Melanocyte of skin (primary cell): Measurements from ENCODE around the gene VAMP4. TPM values are rescaled to one million over a fixed set of nuclear protein-coding genes. Genes with fewer than 3 reads are reported as not detected.

Source experiments
- small RNA-seq, 2 donors: library from RNA; depleted of rRNA; stranded (forward); fragments of <200 nt; gene quantifications; one replicate each; pipeline ENCODE3, GENCODE V24; 2012
- total RNA-seq, 2 donors: library from RNA; depleted of rRNA; stranded (reverse); fragments of >200 nt; gene quantifications; 2 replicates each; pipeline ENCODE4 v1.2.3, GENCODE V29; 2012

VAMP4 gene, protein sequence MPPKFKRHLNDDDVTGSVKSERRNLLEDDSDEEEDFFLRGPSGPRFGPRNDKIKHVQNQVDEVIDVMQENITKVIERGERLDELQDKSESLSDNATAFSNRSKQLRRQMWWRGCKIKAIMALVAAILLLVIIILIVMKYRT
- total RNA-seq: 1 to 10 TPM; 8.3 to 9.3 TPM

DNA sequence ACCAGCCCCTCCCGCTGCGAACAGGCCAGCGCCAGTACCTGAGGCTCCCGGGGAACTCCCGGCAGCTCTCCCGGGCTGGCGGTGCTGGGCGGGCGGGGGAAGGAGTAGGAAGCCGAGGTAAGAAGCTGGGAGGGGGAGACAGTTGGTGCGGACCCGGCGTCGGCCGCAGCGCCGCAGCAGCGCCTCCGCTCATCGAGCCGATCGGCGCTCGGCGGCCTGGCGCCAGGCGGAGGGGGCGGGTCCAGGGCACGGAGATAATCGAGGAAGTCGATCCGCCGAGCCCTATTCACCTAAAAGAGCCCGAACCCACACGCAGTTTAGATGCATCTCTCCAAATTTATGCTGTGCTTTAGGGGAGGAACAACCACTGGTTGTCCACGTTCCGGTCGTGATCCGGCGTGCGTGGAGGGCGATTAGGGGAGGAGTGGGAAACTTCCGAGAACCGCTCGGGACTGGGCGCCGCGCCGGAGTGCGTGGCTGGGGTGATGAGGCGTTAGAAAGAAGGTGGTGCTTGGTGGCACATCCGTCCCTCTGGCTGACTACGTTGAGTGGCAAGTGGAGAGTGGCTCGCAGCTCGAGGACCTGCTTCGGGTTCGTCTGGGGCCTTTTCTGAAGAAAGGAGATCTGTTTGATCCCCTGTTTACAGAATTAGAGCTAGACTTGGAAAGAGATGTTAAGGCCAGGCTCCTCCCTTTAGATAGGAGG is at the start of gene VAMP4:
TSS of gene VAMP4 (minus strand) at position 194 of the 705 bp plus-strand sequence. CDS start 3,651 bp downstream, outside the sequence.

DNA sequence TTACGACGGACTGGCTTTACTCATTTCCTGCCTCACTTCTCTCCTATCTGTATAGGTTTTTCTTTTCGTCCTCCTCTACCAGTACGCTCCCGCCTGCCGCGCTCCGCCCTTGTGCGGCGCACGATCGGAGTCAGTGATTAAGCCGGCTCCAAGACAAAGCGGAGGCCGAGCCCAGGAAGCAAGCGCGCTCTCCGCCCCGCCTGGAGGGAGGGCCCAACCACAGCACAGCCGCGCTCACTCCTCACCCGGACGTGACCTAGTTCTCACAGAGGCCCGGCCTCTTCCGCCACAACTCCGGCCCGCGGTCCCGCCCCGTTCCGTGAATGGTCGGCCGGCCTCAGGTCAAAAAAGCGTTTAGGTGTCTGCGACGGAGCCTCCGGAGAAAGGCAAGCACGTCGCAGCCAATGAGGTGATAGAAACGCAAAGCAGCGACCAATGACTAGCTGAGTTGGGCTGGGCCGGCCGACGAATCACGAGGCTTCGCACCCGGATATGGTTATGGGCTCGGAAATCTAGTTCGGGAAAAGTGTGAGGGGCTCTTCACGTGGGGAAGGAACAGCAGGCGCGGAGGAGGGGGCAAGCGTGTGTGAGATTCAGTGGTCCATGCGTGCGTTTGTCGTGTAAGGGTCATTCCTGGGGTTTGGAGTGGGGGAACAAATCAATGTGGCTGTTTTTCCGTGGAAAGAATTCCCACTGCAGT is 39.5 kb upstream of the VAMP4 start, which contains the start of gene METTL13:
TSS of gene METTL13 (plus strand) at position 485 of the 700 bp plus-strand sequence. CDS start 308 bp downstream, outside the sequence.

DNA sequence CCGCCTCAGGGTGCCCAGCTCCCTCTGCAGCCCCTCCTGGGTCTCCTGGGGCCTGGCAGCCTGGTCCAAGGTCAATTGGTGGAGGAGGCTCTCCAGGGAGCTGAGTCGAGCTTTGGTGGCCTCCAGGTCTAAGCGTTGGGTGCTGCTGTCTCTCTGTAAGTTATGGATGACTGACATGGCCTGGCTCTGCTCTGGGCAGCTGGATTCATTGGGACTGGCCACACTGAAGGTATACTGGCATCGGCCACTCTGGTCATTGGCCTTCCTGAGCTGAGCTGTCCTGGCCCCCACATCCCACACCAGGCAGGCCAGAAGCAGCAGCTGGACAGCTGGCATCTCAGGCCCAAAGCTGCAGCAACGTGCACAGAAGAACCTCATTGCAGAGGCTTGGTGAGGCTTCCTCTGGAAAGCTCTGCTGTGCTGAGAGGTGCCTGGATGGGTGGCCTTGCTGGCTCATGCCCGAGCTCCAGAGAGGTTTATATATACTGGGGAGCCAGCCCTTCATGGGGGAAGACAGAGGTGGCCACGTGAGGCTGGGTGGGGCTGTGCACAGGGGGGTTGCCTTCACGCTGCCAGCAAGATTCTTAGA is 89.5 kb downstream of the VAMP4 start, which contains the start of gene MYOC:
TSS of gene MYOC (minus strand) at position 455 of the 589 bp plus-strand sequence. CDS start at position 378, 77 bp downstream.

Small RNAs within 50 kb of the gene (small RNA-seq; reads per million reads assigned to genes)
- gene RF00601: 0.04 to 0.06 reads per million in 2 donors

Other genes starting within 250 kb of the VAMP4 start
- under 1 TPM; under 0.01 TPM for gene MYOCOS, start 119.8 kb downstream of the VAMP4 start, total RNA-seq
- gene MYOC, start 89.4 kb downstream of the VAMP4 start, total RNA-seq: not detected
- gene METTL13, start 39.6 kb upstream of the VAMP4 start, total RNA-seq: 10 to 100 TPM; 17.2 to 29.0 TPM
- gene DNM3, start 99.4 kb upstream of the VAMP4 start, total RNA-seq: 10 to 100 TPM in 1 of 2 donors, 1 to 10 TPM in 1; 8.3 to 11.7 TPM